ENCODE results near the gene KIAA0513. TPM values are rescaled to one million over a fixed set of nuclear protein-coding genes. Genes with fewer than 3 reads are reported as not detected.

The KIAA0513 gene
- total RNA-seq, 1 experiment from 2014 or later: 7.8 TPM

GRCh38 chr16:85065099-85065498 lies 37.5 kb downstream of the KIAA0513 start (continued):
- TF ChIP-seq E2F5 (CRISPR knock-in tag; IDR thresholded peaks at IDR 0.05): no peak
- TF ChIP-seq, protein P1, sequence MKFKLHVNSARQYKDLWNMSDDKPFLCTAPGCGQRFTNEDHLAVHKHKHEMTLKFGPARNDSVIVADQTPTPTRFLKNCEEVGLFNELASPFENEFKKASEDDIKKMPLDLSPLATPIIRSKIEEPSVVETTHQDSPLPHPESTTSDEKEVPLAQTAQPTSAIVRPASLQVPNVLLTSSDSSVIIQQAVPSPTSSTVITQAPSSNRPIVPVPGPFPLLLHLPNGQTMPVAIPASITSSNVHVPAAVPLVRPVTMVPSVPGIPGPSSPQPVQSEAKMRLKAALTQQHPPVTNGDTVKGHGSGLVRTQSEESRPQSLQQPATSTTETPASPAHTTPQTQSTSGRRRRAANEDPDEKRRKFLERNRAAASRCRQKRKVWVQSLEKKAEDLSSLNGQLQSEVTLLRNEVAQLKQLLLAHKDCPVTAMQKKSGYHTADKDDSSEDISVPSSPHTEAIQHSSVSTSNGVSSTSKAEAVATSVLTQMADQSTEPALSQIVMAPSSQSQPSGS (CRISPR knock-in tag; IDR thresholded peaks at IDR 0.05; ENCODE audit: borderline replicate concordance, low read depth): no peak

DNA sequence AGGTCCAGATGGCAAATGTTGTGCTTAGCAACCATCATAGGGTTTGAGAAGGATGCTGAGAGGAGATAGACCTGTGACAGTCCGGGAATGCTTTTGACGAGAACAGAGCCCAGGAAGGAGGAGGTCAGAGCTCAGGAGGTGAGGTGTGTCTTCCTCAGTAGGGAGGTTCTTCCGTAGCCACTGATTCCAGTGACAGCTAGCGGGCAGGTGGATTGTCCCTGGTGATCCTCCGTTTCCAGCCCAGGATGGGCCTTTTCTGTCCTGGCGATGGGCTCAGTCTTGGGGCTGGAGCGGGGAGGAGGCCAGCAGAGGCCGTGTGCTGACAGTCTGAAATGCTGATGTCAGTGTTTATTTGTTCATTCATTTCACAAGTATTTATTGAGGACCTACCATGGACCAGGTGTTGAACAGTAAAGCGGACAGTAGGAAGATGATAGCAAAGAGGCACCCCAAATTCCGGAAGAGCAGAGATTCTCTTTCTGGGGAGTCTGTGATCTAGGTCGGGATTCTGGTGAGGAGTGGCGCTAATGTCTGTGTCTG lies 38.8 kb downstream of the KIAA0513 start:
- no peak for DNase-seq (ENCODE audit: low spot score)
- Mint-ChIP-seq H3K36me3 (no peaks in the 10 kb centered on the region), H3K9me3 (no peaks in the 10 kb centered on the region), H3K4me1 (peaks cover 26% of the 10 kb centered on the region), H3K27ac (no peak overlapping the region), H3K27me3 (ENCODE audit: low read depth) (no peaks in the 10 kb centered on the region), H3K4me3 (no peak overlapping the region)
- TF ChIP-seq, protein P2, sequence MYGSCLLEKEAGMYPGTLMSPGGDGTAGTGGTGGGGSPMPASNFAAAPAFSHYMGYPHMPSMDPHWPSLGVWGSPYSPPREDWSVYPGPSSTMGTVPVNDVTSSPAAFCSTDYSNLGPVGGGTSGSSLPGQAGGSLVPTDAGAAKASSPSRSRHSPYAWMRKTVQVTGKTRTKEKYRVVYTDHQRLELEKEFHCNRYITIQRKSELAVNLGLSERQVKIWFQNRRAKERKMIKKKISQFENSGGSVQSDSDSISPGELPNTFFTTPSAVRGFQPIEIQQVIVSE (CRISPR knock-in tag; IDR thresholded peaks at IDR 0.05; ENCODE audit: borderline replicate concordance): no peak
- TF ChIP-seq NR2C2 (CRISPR knock-in tag; IDR thresholded peaks at IDR 0.05) (no peak), ATF1 (CRISPR knock-in tag; IDR thresholded peaks at IDR 0.05) (no peak), RELA (CRISPR knock-in tag; IDR thresholded peaks at IDR 0.05; ENCODE audit: borderline replicate concordance) (no peak), RORB (CRISPR knock-in tag; IDR thresholded peaks at IDR 0.05) (no peak), NFYB (CRISPR knock-in tag; conservative IDR thresholded peaks at IDR 0.05; ENCODE audit: low read depth) (no peak), OVOL2 (CRISPR knock-in tag; IDR thresholded peaks at IDR 0.05; ENCODE audit: borderline replicate concordance) (no peak)
- TF ChIP-seq, protein P3, sequence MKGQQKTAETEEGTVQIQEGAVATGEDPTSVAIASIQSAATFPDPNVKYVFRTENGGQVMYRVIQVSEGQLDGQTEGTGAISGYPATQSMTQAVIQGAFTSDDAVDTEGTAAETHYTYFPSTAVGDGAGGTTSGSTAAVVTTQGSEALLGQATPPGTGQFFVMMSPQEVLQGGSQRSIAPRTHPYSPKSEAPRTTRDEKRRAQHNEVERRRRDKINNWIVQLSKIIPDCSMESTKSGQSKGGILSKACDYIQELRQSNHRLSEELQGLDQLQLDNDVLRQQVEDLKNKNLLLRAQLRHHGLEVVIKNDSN (CRISPR knock-in tag; IDR thresholded peaks at IDR 0.05): no peak
- no peak for ATAC-seq
- ChIA-PET POLR2A (no interaction called here), CTCF (interaction anchor here (1.0 to 2.3 kb wide), 2 partner anchors 10 to 16 kb away, joined by 4 to 12 read pairs; no protein-coding TSS in a partner anchor)

DNA sequence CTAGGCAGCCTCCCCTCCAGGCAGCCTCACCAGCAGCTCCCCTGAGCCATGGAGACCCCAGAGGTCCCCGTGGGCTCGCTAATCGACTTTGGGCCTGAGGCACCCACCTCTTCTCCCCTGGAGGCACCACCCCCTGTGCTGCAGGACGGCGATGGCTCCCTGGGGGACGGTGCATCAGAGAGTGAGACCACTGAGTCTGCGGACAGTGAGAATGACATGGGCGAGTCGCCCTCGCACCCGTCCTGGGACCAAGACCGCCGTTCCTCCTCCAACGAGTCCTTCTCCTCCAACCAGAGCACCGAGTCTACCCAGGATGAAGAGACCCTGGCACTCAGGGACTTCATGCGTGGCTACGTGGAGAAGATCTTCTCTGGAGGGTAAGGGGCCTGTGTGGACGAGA lies 39.4 kb downstream of the KIAA0513 start:
- POLR2A ChIA-PET: no interaction called here
- no peak overlapping the region for H3K27ac Mint-ChIP-seq
- H3K4me3 Mint-ChIP-seq: no peak overlapping the region
- CTCF ChIA-PET: interaction anchor here (1.0 to 1.2 kb wide), 2 partner anchors 10 to 15 kb away, joined by 4 to 5 read pairs; no protein-coding TSS in a partner anchor
- TF ChIP-seq, protein P4, sequence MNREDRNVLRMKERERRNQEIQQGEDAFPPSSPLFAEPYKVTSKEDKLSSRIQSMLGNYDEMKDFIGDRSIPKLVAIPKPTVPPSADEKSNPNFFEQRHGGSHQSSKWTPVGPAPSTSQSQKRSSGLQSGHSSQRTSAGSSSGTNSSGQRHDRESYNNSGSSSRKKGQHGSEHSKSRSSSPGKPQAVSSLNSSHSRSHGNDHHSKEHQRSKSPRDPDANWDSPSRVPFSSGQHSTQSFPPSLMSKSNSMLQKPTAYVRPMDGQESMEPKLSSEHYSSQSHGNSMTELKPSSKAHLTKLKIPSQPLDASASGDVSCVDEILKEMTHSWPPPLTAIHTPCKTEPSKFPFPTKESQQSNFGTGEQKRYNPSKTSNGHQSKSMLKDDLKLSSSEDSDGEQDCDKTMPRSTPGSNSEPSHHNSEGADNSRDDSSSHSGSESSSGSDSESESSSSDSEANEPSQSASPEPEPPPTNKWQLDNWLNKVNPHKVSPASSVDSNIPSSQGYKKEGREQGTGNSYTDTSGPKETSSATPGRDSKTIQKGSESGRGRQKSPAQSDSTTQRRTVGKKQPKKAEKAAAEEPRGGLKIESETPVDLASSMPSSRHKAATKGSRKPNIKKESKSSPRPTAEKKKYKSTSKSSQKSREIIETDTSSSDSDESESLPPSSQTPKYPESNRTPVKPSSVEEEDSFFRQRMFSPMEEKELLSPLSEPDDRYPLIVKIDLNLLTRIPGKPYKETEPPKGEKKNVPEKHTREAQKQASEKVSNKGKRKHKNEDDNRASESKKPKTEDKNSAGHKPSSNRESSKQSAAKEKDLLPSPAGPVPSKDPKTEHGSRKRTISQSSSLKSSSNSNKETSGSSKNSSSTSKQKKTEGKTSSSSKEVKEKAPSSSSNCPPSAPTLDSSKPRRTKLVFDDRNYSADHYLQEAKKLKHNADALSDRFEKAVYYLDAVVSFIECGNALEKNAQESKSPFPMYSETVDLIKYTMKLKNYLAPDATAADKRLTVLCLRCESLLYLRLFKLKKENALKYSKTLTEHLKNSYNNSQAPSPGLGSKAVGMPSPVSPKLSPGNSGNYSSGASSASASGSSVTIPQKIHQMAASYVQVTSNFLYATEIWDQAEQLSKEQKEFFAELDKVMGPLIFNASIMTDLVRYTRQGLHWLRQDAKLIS (CRISPR knock-in tag; IDR thresholded peaks at IDR 0.05; ENCODE audit: borderline replicate concordance): no peak
- TF ChIP-seq MYBL2 (CRISPR knock-in tag; IDR thresholded peaks at IDR 0.05) (no peak), ARID4B (CRISPR knock-in tag; IDR thresholded peaks at IDR 0.05; ENCODE audit: borderline replicate concordance) (no peak), JUN (CRISPR knock-in tag; IDR thresholded peaks at IDR 0.05) (no peak), SMAD4 (CRISPR knock-in tag; IDR thresholded peaks at IDR 0.05) (no peak)
- TF ChIP-seq, protein P5, sequence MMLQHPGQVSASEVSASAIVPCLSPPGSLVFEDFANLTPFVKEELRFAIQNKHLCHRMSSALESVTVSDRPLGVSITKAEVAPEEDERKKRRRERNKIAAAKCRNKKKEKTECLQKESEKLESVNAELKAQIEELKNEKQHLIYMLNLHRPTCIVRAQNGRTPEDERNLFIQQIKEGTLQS (CRISPR knock-in tag; conservative IDR thresholded peaks at IDR 0.05): no peak
- TF ChIP-seq, protein P6, sequence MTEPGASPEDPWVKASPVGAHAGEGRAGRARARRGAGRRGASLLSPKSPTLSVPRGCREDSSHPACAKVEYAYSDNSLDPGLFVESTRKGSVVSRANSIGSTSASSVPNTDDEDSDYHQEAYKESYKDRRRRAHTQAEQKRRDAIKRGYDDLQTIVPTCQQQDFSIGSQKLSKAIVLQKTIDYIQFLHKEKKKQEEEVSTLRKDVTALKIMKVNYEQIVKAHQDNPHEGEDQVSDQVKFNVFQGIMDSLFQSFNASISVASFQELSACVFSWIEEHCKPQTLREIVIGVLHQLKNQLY (CRISPR knock-in tag; IDR thresholded peaks at IDR 0.05): no peak
- DNase-seq (ENCODE audit: low spot score) (no peak), ATAC-seq (no peak)
- no peaks in the 10 kb centered on the region for H3K27me3 Mint-ChIP-seq (ENCODE audit: low read depth)
- H3K36me3 Mint-ChIP-seq: no peaks in the 10 kb centered on the region
- peaks cover 21% of the 10 kb centered on the region for H3K4me1 Mint-ChIP-seq
- H3K9me3 Mint-ChIP-seq: no peaks in the 10 kb centered on the region

Data from WTC11 (cell line).